Nephron (organoid): ENCODE measurements around the gene OBSCN.

Source experiments
- H3K27ac Mint-ChIP-seq, 3 experiments: 2 replicates each; pipeline ENCODE4 v1.8.0; 2020; ENCODE audit warnings: mixed read lengths in 3 of 3, mild to moderate bottlenecking in 2 of 3, moderate library complexity in 1 of 3
- H3K27me3 Mint-ChIP-seq: 2 replicates; pipeline ENCODE4 v1.8.0; 2021; ENCODE audit warnings: low read depth, mild to moderate bottlenecking, moderate library complexity, mixed read lengths
- H3K36me3 Mint-ChIP-seq: 2 replicates; pipeline ENCODE4 v1.8.0; 2020; ENCODE audit warnings: low read depth, mixed read lengths
- H3K4me1 Mint-ChIP-seq: 2 replicates; pipeline ENCODE4 v1.8.0; 2020; ENCODE audit warnings: mixed read lengths
- H3K4me3 Mint-ChIP-seq, 3 experiments: 2 replicates each; pipeline ENCODE4 v1.8.0; 2020; ENCODE audit warnings: mild to moderate bottlenecking in 3 of 3, mixed read lengths in 3 of 3, moderate library complexity in 2 of 3
- H3K9me3 Mint-ChIP-seq: 2 replicates; pipeline ENCODE4 v1.8.0; 2020; ENCODE audit warnings: mixed read lengths
- TF ChIP-seq, protein P1 (sequence below), 3 experiments: fragments of 200-600 bp; sonication (generic); IDR thresholded peaks; one replicate each; pipeline ENCODE4 v1.5.0; 2021; ENCODE audit warnings: antibody characterized with exemption in 3 of 3; ENCODE audit not compliant: unreplicated experiment in 3 of 3

Gene OBSCN

DNA sequence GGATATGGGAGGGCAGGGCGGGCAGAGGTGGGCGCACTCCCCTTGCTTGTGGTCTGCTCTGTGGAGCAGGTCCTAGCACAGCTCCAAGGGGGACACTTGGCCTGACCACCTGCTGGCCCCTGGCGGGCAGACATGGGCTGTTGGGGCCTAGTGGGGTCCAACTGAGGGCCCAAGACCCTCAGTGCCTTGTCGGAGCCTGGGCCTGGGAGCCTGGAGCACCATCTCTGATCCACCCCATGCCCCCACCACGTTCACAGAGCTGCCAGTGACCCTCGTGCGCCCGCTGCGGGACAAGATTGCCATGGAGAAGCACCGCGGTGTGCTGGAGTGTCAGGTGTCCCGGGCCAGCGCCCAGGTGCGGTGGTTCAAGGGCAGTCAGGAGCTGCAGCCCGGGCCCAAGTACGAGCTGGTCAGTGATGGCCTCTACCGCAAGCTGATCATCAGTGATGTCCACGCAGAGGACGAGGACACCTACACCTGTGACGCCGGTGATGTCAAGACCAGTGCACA lies 70.6 kb downstream of the OBSCN start:
- peaks cover 6% of the 10 kb centered on the region for H3K36me3 Mint-ChIP-seq
- no peaks in the 10 kb centered on the region for H3K9me3 Mint-ChIP-seq
- H3K27ac Mint-ChIP-seq: no peak overlapping the region
- no peaks in the 10 kb centered on the region for H3K27me3 Mint-ChIP-seq
- TF ChIP-seq, protein P1, sequence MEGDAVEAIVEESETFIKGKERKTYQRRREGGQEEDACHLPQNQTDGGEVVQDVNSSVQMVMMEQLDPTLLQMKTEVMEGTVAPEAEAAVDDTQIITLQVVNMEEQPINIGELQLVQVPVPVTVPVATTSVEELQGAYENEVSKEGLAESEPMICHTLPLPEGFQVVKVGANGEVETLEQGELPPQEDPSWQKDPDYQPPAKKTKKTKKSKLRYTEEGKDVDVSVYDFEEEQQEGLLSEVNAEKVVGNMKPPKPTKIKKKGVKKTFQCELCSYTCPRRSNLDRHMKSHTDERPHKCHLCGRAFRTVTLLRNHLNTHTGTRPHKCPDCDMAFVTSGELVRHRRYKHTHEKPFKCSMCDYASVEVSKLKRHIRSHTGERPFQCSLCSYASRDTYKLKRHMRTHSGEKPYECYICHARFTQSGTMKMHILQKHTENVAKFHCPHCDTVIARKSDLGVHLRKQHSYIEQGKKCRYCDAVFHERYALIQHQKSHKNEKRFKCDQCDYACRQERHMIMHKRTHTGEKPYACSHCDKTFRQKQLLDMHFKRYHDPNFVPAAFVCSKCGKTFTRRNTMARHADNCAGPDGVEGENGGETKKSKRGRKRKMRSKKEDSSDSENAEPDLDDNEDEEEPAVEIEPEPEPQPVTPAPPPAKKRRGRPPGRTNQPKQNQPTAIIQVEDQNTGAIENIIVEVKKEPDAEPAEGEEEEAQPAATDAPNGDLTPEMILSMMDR (IDR thresholded peaks at IDR 0.05; ENCODE audit: unreplicated experiment in 3 of 3): no peak
- H3K4me3 Mint-ChIP-seq: no peak overlapping the region
- no peaks in the 10 kb centered on the region for H3K4me1 Mint-ChIP-seq

DNA sequence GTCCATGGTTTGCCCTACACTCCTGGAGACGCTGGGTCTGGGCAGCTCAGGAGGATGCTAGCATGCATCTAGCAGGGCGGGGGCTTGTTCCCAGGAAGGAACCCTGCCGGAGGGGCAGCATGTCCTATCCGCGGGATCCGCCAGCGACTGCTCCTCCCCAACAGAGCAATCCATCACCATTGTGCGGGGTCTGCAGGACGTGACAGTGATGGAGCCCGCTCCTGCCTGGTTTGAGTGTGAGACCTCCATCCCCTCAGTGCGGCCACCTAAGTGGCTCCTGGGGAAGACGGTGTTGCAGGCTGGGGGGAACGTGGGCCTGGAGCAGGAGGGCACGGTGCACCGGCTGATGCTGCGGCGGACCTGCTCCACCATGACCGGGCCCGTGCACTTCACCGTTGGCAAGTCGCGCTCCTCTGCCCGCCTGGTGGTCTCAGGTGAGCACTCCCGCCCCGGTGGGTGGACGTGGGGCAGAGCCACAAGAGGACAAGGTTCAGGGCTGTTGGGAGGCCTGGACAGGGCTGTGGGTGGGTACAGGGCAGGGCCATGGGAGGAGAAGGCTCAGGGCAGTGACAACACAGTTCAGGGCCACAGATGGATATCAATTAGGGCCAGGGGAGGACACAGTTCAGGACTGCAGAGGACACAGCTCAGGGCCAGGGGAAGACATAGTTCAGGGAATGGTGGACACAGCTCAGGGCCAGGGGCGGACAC lies 71.3 kb downstream of the OBSCN start:
- Mint-ChIP-seq H3K9me3 (no peaks in the 10 kb centered on the region), H3K27me3 (no peaks in the 10 kb centered on the region), H3K4me1 (no peaks in the 10 kb centered on the region), H3K27ac (no peak overlapping the region), H3K4me3 (no peak overlapping the region), H3K36me3 (peaks cover 10% of the 10 kb centered on the region)
- TF ChIP-seq, protein P1 (IDR thresholded peaks at IDR 0.05; ENCODE audit: unreplicated experiment in 3 of 3): no peak

DNA sequence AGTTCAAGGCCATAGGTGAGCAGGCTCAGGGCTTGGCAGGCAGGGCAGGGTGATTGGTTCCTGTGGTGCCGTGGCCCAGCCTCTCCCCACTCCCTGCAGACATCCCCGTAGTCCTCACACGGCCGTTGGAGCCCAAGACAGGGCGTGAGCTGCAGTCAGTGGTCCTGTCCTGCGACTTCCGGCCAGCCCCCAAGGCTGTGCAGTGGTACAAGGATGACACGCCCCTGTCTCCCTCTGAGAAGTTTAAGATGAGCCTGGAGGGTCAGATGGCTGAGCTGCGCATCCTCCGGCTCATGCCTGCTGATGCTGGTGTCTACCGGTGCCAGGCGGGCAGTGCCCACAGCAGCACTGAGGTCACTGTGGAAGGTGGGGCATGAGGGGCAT lies 71.9 kb downstream of the OBSCN start:
- H3K27me3 Mint-ChIP-seq: no peaks in the 10 kb centered on the region
- no peaks in the 10 kb centered on the region for H3K4me1 Mint-ChIP-seq
- TF ChIP-seq, protein P1 (IDR thresholded peaks at IDR 0.05; ENCODE audit: unreplicated experiment in 3 of 3): no peak
- no peaks in the 10 kb centered on the region for H3K9me3 Mint-ChIP-seq
- H3K36me3 Mint-ChIP-seq: peaks cover 16% of the 10 kb centered on the region
- H3K27ac Mint-ChIP-seq: no peak overlapping the region
- no peak overlapping the region for H3K4me3 Mint-ChIP-seq

DNA sequence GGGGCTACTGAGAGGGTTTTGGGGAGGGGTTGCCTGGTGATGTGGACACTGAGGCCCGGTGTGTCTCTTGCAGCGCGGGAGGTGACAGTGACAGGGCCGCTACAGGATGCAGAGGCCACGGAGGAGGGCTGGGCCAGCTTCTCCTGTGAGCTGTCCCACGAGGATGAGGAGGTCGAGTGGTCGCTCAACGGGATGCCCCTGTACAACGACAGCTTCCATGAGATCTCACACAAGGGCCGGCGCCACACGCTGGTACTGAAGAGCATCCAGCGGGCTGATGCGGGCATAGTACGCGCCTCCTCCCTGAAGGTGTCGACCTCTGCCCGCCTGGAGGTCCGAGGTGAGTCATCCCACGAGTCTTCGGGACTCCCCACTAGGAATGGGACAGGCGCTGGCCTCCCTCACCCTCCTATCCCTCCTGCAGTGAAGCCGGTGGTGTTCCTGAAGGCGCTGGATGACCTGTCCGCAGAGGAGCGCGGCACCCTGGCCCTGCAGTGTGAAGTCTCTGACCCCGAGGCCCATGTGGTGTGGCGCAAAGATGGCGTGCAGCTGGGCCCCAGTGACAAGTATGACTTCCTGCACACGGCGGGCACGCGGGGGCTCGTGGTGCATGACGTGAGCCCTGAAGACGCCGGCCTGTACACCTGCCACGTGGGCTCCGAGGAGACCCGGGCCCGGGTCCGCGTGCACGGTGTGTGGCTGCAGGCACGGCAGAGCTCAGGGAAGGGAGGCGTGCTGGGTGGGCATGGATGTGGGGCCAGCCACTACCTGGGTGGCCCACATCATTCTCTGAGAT lies 72.5 kb downstream of the OBSCN start:
- Mint-ChIP-seq H3K4me1 (no peaks in the 10 kb centered on the region), H3K27me3 (no peaks in the 10 kb centered on the region), H3K9me3 (no peaks in the 10 kb centered on the region), H3K36me3 (peaks cover 19% of the 10 kb centered on the region), H3K4me3 (no peak overlapping the region), H3K27ac (no peak overlapping the region)
- TF ChIP-seq, protein P1 (IDR thresholded peaks at IDR 0.05; ENCODE audit: unreplicated experiment in 3 of 3): no peak

DNA sequence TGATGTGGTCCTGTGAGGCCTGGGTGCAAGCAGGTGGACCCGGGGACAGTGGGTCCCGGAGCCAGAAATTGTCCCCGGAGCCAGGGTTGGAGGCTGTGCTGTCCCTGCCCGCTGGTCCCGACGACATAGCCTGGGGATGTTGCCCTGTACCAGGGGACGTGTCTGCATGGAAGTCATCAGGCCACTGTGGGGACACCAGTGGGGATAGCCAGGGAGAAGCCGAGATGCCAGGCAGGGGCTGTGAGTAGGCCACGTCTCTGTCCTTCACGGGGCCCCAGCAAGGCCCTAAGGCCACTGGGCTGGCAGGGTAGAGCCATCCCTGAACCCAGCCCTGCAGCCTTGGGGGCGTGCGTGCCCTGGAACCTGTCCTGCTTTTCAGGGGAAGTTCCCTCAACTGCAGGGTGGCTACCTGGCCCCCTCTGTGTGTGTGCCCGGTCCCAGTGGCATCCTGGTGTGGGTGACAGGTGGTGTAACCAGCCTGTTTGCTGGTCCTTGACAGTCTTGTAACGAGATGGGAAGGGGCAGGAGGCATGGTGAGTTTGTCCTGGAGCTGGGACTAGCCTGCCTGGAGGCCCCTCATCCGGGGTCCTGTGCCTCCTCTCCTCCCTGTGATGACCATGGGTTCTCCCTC lies 73.2 kb downstream of the OBSCN start:
- Mint-ChIP-seq H3K9me3 (no peaks in the 10 kb centered on the region), H3K27ac (no peak overlapping the region), H3K27me3 (no peaks in the 10 kb centered on the region), H3K36me3 (peaks cover 23% of the 10 kb centered on the region), H3K4me3 (no peak overlapping the region), H3K4me1 (no peaks in the 10 kb centered on the region)
- TF ChIP-seq, protein P1 (IDR thresholded peaks at IDR 0.05; ENCODE audit: unreplicated experiment in 3 of 3): no peak
